GM19372 (cell line): ENCODE results near the gene RPS16.

Experiments
- ATAC-seq: cut with Tn5 transposase; IDR thresholded peaks from one replicate; pipeline ENCODE4 v1.9.1; 2021; ENCODE audit warnings: mild to moderate bottlenecking, low read depth, moderate library complexity; ENCODE audit not compliant: unreplicated experiment

Gene RPS16

GRCh38 chr19:39423258-39424086 lies 12.3 kb downstream of the RPS16 start:
- no peak for ATAC-seq

GRCh38 chr19:39422020-39422419 lies 13.7 kb downstream of the RPS16 start:
- no peak for ATAC-seq

GRCh38 chr19:39420769-39421168 lies 15.0 kb downstream of the RPS16 start:
- ATAC-seq, result no peak

- no peak for ATAC-seq
These were observed 16.7 kb downstream of the RPS16 start for GRCh38 chr19:39419003-39419402.

GRCh38 chr19:39417463-39418181 lies 18.1 kb downstream of the RPS16 start:
- ATAC-seq, result no peak

- no peak for ATAC-seq
These were observed 19.3 kb downstream of the RPS16 start for GRCh38 chr19:39416152-39417120.

GRCh38 chr19:39415111-39416046 lies 20.4 kb downstream of the RPS16 start:
- no peak for ATAC-seq

GRCh38 chr19:39413911-39414608 lies 21.7 kb downstream of the RPS16 start:
- no peak for ATAC-seq

GRCh38 chr19:39413272-39413910 lies 22.4 kb downstream of the RPS16 start:
- no peak for ATAC-seq

- ATAC-seq, result no peak
These were observed 22.9 kb downstream of the RPS16 start for GRCh38 chr19:39412867-39413271.

- peak; percentile 59 for ATAC-seq
These were observed 23.5 kb downstream of the RPS16 start, which contains the start of gene PLEKHG2 for GRCh38 chr19:39412100-39412866. Gene PLEKHG2, plus strand, starts transcription at chr19:39412669. Its CDS starts 1,418 bp downstream, at chr19:39414087.

GRCh38 chr19:39411832-39412099 lies 24.0 kb downstream of the RPS16 start:
- peak; percentile 10 for ATAC-seq

- no peak for ATAC-seq
These were observed 24.5 kb downstream of the RPS16 start for GRCh38 chr19:39411081-39411831.

GRCh38 chr19:39410831-39411080 lies 25.0 kb downstream of the RPS16 start:
- no peak for ATAC-seq

- ATAC-seq, result no peak
These were observed 25.5 kb downstream of the RPS16 start for GRCh38 chr19:39410017-39410830.

- ATAC-seq, result no peak
These were observed 26.3 kb downstream of the RPS16 start for GRCh38 chr19:39409208-39410016.
